ENCODE data around the gene PAK5. TPM values are rescaled to one million over a fixed set of nuclear protein-coding genes. Genes with fewer than 3 reads are reported as not detected.

Gene PAK5
- total RNA-seq, 1 experiment from 2014 or later, result not detected

DNA sequence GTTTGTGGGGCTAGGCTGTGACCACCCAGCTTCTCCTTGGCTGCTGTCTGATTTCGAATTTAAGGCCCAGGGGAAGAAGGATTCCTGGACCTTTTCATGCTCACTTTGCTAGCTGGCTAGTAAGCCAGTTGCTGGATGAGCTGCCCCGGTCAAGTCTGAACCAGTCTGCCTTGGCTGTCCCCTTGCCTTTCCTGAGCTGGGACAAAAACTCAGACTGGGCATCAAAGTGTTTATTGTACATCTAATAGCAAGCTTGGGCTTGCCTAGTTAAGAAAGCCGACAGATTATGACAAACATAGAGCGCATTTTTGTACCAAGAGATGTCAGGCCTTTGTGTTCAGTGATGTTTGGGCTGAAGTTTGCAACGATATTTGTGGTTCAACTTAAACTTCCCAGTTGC is 750 bp upstream of the PAK5 start:
- H3K79me2 ChIP-seq (ENCODE audit: low read length), result no peaks in the 10 kb centered on the region
- CTCF ChIA-PET, result no interaction called here
- no peak for DNase-seq
- no peak overlapping the region for H2AFZ ChIP-seq (ENCODE audit: low read length)
- TF ChIP-seq EZH2 (IDR thresholded peaks at IDR 0.05; ENCODE audit: low read length, unreplicated experiment) (no peak), EZH2phosphoT487 (IDR thresholded peaks at IDR 0.05; ENCODE audit: borderline replicate concordance, low read length) (no peak), CTCF (conservative IDR thresholded peaks at IDR 0.05; ENCODE audit: low read depth, low read length) (no peak)
- H3K4me1 ChIP-seq (ENCODE audit: insufficient read depth, low read length), result no peaks in the 10 kb centered on the region
- H4K20me1 ChIP-seq (ENCODE audit: low read length), result no peaks in the 10 kb centered on the region
- no peaks in the 10 kb centered on the region for H3F3A ChIP-seq (ENCODE audit: low read length, unreplicated experiment)
- intact Hi-C loops (cut with micrococcal nuclease), result no loop called here
- no peak overlapping the region for H3K4me3 ChIP-seq (ENCODE audit: low read length)
- no TSS peak for BruUV-seq (replicated peaks)
- POLR2A ChIA-PET (ENCODE audit: unreplicated experiment), result no interaction called here
- no peaks in the 10 kb centered on the region for H3K9me3 ChIP-seq (ENCODE audit: low read length)
- H3K27ac ChIP-seq (ENCODE audit: low read length), result no peak overlapping the region
- ATAC-seq, result no peak
- H3K36me3 ChIP-seq (ENCODE audit: low read depth, low read length), result no peaks in the 10 kb centered on the region
- no peak overlapping the region for H3K4me2 ChIP-seq (ENCODE audit: low read length)
- H3K9ac ChIP-seq (ENCODE audit: low read length), result no peak overlapping the region
- H3K9me2 ChIP-seq (replicated peaks; ENCODE audit: low read length), result no peaks in the 10 kb centered on the region
- H3K27me3 ChIP-seq (ENCODE audit: low read length), result peaks cover 79% of the 10 kb centered on the region

DNA sequence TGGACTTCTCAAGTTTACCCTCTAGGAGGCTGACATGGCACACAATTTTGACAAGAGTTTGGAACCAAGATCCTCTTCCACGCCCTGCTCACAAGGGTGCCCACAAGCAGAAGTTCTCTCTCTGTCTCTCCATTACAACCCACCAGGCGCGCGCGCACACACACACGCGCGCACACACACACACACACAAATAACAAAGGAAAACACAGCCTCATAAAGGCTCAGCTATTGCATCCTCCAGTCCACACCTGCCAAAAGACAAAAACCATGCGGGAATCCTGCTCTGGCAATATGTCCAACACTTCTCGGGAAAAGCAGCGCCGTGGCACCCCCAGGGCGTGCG is 870 bp downstream of the PAK5 start:
- H3F3A ChIP-seq (ENCODE audit: low read length, unreplicated experiment), result no peaks in the 10 kb centered on the region
- H3K9me2 ChIP-seq (replicated peaks; ENCODE audit: low read length), result no peaks in the 10 kb centered on the region
- no peak overlapping the region for H3K9ac ChIP-seq (ENCODE audit: low read length)
- intact Hi-C loops (cut with micrococcal nuclease), result no loop called here
- no peak overlapping the region for H3K4me3 ChIP-seq (ENCODE audit: low read length)
- CTCF ChIA-PET, result no interaction called here
- no peaks in the 10 kb centered on the region for H3K4me1 ChIP-seq (ENCODE audit: insufficient read depth, low read length)
- no peaks in the 10 kb centered on the region for H3K36me3 ChIP-seq (ENCODE audit: low read depth, low read length)
- H3K4me2 ChIP-seq (ENCODE audit: low read length), result no peak overlapping the region
- no peak for DNase-seq
- no peak overlapping the region for H2AFZ ChIP-seq (ENCODE audit: low read length)
- no peaks in the 10 kb centered on the region for H3K9me3 ChIP-seq (ENCODE audit: low read length)
- ATAC-seq, result no peak
- POLR2A ChIA-PET (ENCODE audit: unreplicated experiment), result no interaction called here
- H3K27me3 ChIP-seq (ENCODE audit: low read length), result peaks cover 65% of the 10 kb centered on the region
- no peaks in the 10 kb centered on the region for H3K79me2 ChIP-seq (ENCODE audit: low read length)
- no peak overlapping the region for H3K27ac ChIP-seq (ENCODE audit: low read length)
- no TSS peak for BruUV-seq (replicated peaks)
- no peak for TF ChIP-seq CTCF (conservative IDR thresholded peaks at IDR 0.05; ENCODE audit: low read depth, low read length)
- TF ChIP-seq EZH2phosphoT487 (IDR thresholded peaks at IDR 0.05; ENCODE audit: borderline replicate concordance, low read length), result no peak
- no peak for TF ChIP-seq EZH2 (IDR thresholded peaks at IDR 0.05; ENCODE audit: low read length, unreplicated experiment)
- no peaks in the 10 kb centered on the region for H4K20me1 ChIP-seq (ENCODE audit: low read length)

DNA sequence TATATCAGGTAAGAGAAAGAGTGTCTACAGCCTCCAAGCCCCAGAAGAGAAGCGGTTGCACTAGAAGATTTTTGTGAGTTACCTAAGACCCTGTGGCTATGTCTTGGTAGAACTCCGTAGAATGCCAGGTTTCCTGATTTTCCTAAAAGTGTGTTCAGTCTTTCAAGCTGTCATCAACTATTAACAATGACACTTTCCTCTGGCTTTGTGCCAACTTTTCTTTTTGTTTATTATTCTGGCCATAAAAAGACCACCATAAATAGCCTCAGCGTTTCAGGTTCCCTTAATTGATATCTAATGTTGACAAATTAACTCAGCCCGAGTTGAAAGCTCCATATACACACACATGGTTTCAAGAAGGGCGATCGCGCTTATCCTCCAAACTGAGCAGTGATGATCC is 1.2 kb downstream of the PAK5 start:
- BruUV-seq (replicated peaks), result no TSS peak
- ATAC-seq (no peak), DNase-seq (no peak)
- TF ChIP-seq CTCF (conservative IDR thresholded peaks at IDR 0.05; ENCODE audit: low read depth, low read length) (no peak), EZH2phosphoT487 (IDR thresholded peaks at IDR 0.05; ENCODE audit: borderline replicate concordance, low read length) (no peak), EZH2 (IDR thresholded peaks at IDR 0.05; ENCODE audit: low read length, unreplicated experiment) (no peak)
- Histone ChIP-seq H3K4me3 (ENCODE audit: low read length) (no peak overlapping the region), H4K20me1 (ENCODE audit: low read length) (no peaks in the 10 kb centered on the region), H3K9ac (ENCODE audit: low read length) (no peak overlapping the region), H3K27ac (ENCODE audit: low read length) (no peak overlapping the region), H3K9me3 (ENCODE audit: low read length) (no peaks in the 10 kb centered on the region), H3K4me2 (ENCODE audit: low read length) (no peak overlapping the region), H2AFZ (ENCODE audit: low read length) (no peak overlapping the region), H3K36me3 (ENCODE audit: low read depth, low read length) (no peaks in the 10 kb centered on the region), H3K9me2 (replicated peaks; ENCODE audit: low read length) (no peaks in the 10 kb centered on the region), H3K79me2 (ENCODE audit: low read length) (no peaks in the 10 kb centered on the region), H3K4me1 (ENCODE audit: insufficient read depth, low read length) (no peaks in the 10 kb centered on the region), H3K27me3 (ENCODE audit: low read length) (peaks cover 62% of the 10 kb centered on the region), H3F3A (ENCODE audit: low read length, unreplicated experiment) (no peaks in the 10 kb centered on the region)
- POLR2A ChIA-PET (ENCODE audit: unreplicated experiment), result no interaction called here
- intact Hi-C loops (cut with micrococcal nuclease), result no loop called here
- CTCF ChIA-PET, result no interaction called here

Data from PC-3 (cell line).